HG03108 (cell line): ENCODE results near the gene CTSF.
"Not testable (repeated sequence)": the region's sequence is repeated elsewhere in the genome, so short reads cannot be mapped to it uniquely, and the experiment has no call there.

ENCODE experiments used
- ATAC-seq: cut with Tn5 transposase; IDR thresholded peaks from one replicate; pipeline ENCODE4 v1.9.1; 2021; ENCODE audit warnings: moderate library complexity; ENCODE audit not compliant: unreplicated experiment

Gene CTSF

GRCh38 chr11:66589996-66590675, 21.7 kb upstream of the CTSF start:
- no peak for ATAC-seq

DNA sequence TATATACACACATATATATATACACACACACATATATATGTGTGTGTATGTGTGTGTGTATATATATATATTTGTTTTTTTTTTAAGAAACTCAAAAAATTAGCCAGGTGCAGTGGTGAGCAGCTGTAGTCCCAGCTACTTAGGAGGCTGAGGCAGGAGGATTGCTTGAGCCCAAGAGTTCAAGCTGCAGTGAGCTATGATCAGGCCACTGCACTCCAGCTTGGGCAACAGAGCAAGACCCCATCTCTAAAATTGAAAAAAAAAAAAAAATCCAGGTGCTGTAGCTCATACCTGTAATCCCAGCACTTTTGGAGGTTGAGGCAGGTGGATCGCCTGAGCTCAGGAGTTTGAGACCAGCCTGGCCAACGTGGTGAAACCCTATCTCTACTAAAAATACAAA, 20.9 kb upstream of the CTSF start:
- ATAC-seq: not testable (repeated sequence)

- ATAC-seq: no peak
Measured at GRCh38 chr11:66586136-66586535, 17.7 kb upstream of the CTSF start.

DNA sequence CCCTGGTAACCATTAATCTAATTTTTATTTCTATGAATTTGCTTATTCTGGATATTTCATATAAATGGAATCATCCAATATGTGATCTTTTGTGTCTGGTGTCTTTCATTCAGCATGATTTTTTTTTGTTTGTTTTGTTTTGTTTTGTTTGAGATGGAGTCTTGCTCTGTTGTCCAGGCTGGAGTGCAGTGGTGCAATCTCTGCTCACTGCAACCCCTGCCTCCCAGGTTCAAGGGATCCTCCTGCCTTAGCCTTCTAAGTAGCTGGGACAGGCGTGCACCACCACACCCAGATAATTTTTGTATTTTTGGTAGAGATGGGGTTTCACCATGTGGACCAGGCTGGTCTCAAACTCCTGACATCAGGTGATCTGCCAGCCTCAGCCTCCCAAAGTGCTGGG, 17.0 kb upstream of the CTSF start:
- not testable (repeated sequence) for ATAC-seq

DNA sequence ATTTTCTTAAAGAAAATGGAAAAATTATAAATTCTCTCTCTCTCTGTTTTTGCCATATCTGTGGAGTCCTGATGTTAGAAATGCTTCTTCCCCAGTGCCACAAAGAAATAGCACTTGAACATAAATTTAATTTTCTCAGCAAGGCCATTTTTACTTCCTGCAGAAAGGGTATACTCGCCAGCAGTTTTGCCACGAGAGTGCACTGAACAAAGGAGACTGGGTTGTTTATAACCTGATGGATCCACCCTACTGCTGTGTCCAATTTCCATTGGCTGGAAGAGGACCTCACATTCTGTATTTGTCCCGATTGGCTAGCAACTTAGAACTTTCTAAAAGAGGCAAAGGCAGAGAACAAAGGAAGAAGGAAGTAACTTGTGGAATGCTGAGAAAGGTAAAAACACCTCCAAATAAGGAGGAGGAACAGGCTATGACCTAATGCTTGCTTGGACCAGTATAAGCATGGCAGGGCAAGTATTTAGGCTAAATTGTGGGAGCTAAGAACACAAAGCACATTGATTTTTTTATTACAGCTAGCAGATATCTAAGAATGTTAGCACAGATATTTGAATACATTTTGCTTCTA, 14.2 kb upstream of the CTSF start:
- not testable (repeated sequence) for ATAC-seq

GRCh38 chr11:66581261-66581660, 12.9 kb upstream of the CTSF start:
- ATAC-seq: no peak

DNA sequence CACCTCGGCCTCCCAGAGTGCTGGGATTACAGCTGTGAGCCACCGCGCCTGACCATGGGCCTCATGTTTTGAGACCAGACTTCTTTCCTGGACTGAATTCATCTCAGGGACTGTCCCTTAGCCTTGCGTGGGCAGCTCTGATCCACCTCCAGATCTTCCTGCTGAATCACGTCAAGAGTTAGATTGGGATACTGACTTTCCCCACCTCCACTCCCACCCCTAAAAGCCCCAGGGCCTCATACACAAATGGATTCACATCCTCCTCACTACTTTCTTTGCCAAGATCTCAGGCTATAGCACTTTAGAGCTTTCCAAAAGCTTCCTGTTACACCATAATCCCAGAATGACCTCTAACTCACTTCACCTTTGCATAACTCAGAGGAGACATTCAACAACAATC, 12.4 kb upstream of the CTSF start:
- no peak for ATAC-seq

DNA sequence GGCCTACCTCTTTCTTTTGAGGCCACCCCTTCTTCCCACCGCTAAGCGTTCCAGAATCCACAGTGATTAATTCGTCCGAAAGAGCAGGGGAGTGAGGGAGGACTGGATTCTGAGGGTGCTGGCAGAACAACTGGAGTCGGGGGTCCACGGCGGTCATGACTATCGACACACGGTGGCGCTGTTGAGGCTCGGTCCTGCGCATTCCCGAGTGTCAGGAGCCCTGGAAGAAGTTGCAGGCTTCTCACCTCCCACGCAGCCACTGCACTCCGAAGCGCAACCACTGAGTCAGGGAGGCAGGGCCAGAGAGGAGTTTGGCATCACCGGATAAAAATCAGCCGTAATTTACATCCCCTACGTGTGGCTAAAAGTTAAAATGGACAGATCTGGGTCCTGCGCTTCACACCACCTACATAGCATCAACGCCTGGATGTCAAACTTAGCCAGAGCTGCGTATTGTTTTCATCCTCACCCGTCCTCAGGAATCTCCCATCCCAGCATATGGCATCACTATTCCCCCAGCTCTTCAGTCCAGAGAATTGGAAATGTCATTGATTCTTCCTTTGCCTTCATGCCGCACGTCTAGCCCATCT, 10.7 kb upstream of the CTSF start:
- no peak for ATAC-seq

DNA sequence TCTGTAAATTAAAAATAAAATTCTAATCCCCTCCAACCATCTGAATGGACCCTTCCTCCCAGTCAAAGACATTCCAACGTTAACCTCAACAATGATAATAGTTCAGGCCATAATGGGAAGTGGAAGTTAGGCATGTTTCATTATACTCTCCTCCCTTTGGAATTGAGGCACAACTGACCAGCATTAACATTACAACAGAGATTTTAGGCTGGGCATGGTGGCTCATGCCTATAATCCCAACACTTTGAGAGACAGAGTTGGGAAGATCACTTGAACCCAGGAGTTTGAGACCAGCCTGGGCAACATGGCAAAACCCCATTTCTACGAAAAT, 2.4 kb upstream of the CTSF start:
- no peak for ATAC-seq

- ATAC-seq: no peak
Measured at GRCh38 chr11:66570079-66570849, 1.9 kb upstream of the CTSF start.

DNA sequence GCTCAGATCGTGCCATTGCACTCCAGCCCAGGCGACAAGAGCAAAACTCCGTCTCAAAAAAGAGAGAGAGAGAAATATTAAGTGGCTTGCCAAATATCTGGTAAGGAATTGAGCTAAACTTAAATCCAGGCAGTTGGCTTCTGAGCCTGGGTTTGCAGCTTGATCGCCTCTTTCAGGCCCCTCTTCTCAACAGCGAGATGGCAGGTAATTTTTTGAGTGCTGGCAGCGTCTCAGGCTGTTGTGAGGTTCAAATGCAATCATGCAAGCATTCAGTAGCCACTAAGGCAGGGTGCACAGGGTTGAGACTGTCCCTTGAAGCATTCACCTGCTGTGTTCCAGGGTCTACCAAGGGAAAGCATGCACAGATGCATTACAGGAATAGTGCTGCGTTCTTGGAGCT, 670 bp upstream of the CTSF start:
- ATAC-seq: no peak

DNA sequence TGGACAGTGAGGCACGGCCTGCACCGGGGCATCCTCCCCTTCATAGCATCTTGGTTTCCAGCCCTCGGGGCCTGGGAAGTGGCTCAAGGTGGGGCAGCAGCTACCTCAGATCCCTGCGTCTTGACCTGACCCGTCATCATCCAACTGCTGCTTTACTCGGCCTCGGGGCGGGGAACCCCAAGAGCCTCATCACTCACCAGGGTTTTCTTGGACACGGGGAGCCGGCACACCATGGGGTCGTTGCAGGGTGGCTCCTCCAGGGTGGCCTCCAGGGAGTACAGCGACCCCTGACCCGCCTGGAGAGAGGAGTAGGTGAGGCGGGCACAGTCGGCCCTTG, 651 bp downstream of the CTSF start:
- ATAC-seq: no peak

GRCh38 chr11:66566221-66566620, 2.2 kb downstream of the CTSF start:
- ATAC-seq: no peak

GRCh38 chr11:66564984-66565383, 3.4 kb downstream of the CTSF start:
- no peak for ATAC-seq

- ATAC-seq: no peak
Measured at GRCh38 chr11:66564538-66564937, 3.9 kb downstream of the CTSF start.

DNA sequence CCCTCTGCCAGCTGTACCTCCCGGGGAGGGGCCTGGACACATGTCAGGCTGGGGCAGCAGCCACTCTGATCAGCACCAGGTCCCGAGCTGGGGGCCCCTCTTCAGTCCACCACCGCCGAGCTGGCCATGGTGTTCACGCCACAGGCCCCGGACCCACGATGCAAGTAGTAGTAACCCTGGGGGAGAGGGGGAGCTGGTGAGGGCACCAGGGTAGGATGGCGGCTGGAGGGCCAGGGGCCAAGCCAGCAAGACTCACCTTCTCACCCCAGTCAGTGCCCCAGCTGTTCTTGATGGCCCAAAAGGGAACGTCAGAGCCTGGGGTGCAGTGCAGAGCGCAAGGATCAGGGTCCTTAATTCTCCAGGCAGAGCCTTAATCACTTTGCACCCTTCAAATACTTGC, 4.6 kb downstream of the CTSF start:
- ATAC-seq: no peak

DNA sequence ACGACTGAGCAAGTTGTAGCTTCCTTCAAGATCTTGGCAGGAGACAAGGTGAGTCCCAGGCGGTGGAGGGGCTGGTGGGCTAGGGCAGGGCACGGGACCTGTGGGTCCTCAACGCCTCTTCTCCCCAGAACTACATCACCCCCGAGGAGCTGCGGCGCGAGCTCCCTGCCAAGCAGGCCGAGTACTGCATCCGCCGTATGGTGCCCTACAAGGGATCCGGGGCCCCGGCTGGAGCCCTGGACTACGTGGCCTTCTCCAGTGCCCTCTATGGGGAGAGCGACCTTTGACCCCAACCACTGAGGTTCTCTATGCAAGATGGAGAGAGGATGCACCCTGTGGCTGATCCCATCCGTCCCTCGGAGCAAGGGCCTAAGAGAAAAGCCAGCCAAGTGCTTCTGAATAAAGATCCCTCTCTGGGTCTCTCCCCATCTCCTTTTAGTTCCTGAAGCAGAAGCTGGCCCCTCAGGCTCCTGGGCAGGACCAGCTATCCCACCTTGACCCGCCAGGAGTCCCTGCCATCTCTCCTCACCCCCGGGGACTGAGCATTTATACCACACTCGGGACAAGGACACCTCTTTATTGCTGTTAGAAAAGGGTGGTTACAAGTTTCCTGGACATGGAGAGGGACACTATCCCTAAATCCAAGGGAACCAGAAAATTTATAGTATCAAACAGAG, 5.4 kb downstream of the CTSF start:
- ATAC-seq: no peak

GRCh38 chr11:66562275-66562674, 6.1 kb downstream of the CTSF start:
- no peak for ATAC-seq

DNA sequence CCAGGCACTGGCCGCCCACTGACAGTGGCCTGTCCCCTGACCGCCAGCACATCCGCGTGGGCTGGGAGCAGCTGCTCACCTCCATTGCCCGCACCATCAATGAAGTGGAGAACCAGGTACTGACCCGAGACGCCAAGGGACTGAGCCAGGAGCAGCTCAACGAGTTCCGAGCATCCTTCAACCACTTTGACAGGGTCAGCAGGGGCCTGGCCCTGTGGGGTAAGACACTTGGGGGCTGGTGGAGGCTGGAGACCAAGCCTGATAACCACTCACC, 6.5 kb downstream of the CTSF start:
- ATAC-seq: no peak

DNA sequence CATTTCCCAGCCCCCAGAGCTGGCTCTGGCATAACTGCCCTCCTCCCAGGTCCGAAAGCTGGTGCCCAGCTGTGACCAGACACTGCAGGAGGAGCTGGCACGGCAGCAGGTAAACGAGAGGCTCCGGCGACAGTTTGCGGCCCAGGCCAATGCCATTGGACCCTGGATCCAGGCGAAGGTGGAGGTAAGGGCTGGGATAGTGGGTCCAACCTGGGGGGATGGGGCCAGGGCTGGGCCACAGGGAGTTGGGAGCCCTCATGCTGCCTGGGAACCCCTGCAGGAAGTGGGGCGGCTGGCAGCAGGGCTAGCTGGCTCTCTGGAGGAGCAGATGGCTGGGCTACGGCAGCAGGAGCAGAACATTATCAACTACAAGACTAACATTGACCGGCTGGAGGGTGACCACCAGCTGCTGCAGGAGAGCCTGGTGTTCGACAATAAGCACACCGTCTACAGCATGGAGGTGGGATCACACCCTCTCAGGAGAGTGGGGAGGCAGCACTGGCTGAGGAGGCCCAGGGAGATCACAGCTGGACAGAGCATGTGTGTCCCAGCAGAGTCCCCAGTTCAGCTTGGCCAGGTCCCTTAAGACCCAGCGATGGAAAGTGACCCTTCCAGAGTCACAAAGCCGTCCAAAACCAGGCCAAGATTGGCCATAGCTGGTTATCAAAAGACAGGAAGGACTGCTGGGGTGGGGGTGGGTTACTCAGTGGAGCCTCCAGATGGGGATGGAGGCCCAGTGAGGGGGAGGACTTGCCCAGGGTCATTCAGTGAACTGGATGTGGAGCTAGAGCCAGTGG, 7.0 kb downstream of the CTSF start:
- ATAC-seq: no peak
